GM21515 (cell line): ENCODE results near the gene TBC1D5.

Experiments used
- ATAC-seq: cut with Tn5 transposase; IDR thresholded peaks from one replicate; pipeline ENCODE4 v1.9.1; 2021; ENCODE audit not compliant: unreplicated experiment

The TBC1D5 gene

GRCh38 chr3:17194116-17194515 lies 548.3 kb downstream of the TBC1D5 start:
- ATAC-seq: no peak

- no peak for ATAC-seq
Measured at GRCh38 chr3:17192995-17193394, 549.4 kb downstream of the TBC1D5 start.

GRCh38 chr3:17190353-17191078 lies 551.9 kb downstream of the TBC1D5 start:
- no peak for ATAC-seq

- no peak for ATAC-seq
Measured at GRCh38 chr3:17188378-17188777, 554.1 kb downstream of the TBC1D5 start.

GRCh38 chr3:17187589-17188184 lies 554.7 kb downstream of the TBC1D5 start:
- ATAC-seq: no peak

GRCh38 chr3:17183951-17184550 lies 558.4 kb downstream of the TBC1D5 start:
- ATAC-seq: no peak

- peak; percentile 77 for ATAC-seq
Measured at GRCh38 chr3:17182166-17182565, 560.3 kb downstream of the TBC1D5 start.

GRCh38 chr3:17181413-17181907 lies 561.0 kb downstream of the TBC1D5 start:
- no peak for ATAC-seq

- peak; percentile 50 for ATAC-seq
Measured at GRCh38 chr3:17179381-17180205, 562.8 kb downstream of the TBC1D5 start.

GRCh38 chr3:17176757-17177156 lies 565.7 kb downstream of the TBC1D5 start:
- ATAC-seq: no peak

- no peak for ATAC-seq
Measured at GRCh38 chr3:17175187-17175807, 567.1 kb downstream of the TBC1D5 start.

GRCh38 chr3:17166369-17166768 lies 576.1 kb downstream of the TBC1D5 start:
- no peak for ATAC-seq

GRCh38 chr3:17162116-17162515 lies 580.3 kb downstream of the TBC1D5 start:
- no peak for ATAC-seq

GRCh38 chr3:17160597-17160996 lies 581.8 kb downstream of the TBC1D5 start:
- no peak for ATAC-seq

GRCh38 chr3:17158941-17159682 lies 583.3 kb downstream of the TBC1D5 start:
- no peak for ATAC-seq

- ATAC-seq: no peak
Measured at GRCh38 chr3:17157713-17158112, 584.7 kb downstream of the TBC1D5 start.

GRCh38 chr3:17156864-17157263 lies 585.6 kb downstream of the TBC1D5 start:
- no peak for ATAC-seq

- ATAC-seq: no peak
Measured at GRCh38 chr3:17155951-17156350, 586.5 kb downstream of the TBC1D5 start.

- no peak for ATAC-seq
Measured at GRCh38 chr3:17154941-17155340, 587.5 kb downstream of the TBC1D5 start.

GRCh38 chr3:17154221-17154620 lies 588.2 kb downstream of the TBC1D5 start:
- ATAC-seq: no peak
